TTC549 (cell line): Measurements from ENCODE around the gene ABCC1.

Source experiments
- FAIRE-seq: peaks from 2 replicates; lab custom pipeline; 2012; peaks lifted over from hg19 to GRCh38; lab: Jason Lieb, UNC

The ABCC1 gene

DNA sequence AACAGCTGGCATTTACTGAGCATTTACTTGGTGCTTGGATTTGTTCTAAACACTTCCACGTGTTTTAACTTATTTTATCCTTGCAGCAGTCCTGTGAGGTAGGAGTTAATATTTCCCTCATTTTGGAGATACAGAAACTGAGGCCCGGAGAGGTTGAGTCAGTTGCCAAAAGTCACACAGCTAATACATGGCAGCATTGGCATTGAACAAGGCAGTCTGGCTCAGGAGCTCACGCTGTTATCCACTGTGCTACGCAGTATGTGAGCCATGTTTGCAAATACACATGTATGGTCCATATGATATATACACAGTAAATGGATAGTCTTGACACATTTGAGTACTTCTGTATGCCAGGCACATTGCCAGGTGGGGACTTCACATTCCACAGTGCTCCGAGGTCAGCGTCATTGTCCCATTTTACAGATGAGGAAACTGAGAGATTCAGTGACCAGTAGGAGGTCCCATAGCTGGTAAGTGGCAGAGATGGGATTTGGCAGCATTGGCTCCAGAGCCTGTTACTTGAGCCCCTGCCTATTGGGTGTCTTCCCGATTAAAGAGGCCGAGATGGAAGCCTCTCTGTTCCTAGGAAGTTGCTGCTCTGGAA is 163.1 kb downstream of the ABCC1 start:
- FAIRE-seq = no peak

DNA sequence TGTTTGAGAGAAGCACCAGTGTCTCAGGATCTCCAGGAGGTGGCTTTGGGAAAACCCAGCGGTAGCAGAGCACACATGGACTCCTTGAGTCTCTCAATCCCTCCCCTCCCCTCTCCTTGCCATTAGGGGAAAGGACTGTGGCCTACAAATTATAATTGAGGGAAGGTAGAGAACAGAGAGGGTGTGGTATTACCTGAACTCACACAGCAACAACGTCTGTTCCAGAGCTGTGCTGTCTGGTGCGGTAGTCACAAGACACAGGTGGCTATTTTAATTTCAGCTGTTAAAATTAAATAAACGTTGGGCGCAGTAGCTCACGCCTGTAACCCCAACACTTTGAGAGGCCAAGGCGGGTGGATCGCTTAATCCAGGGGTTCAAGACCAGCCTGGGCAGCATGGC is 163.7 kb downstream of the ABCC1 start:
- FAIRE-seq = no peak

DNA sequence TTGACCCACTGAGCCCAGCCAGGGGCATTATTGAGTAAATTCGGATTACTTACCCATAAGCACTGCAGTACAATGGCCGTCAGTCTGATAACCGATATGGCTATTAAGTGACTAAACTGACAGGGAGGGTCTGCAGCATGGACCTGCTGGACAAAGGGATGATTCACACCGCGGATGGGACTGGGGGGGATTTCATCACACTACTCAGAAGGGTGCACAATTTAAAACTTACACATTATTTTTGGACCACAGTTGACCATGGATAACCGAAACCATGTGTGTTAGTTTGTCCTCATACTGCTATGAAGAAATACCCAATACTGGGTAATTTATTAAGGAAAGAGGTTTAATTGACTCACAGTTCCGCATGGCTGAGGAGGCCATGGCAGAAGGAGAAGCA is 167.4 kb downstream of the ABCC1 start:
- FAIRE-seq = no peak

DNA sequence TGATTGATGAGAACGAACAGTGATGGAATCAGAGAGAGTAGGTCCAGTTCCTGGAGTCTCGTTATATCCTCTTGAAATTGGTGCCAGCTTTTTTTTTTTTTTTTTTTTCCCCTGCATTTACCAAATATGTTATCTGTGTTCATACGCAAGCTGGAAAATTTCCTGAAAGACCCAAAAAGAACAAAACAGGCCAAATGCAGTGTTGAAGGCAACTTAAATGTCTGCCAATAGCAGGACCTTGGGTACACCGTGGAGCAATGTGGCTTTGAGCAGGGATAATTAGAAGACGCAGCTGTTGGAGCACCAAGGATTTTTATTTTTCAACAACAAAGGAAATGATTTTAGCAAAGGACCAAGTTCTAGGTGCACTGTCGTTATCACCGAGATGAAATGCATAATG is 168.9 kb downstream of the ABCC1 start:
- no peak for FAIRE-seq

DNA sequence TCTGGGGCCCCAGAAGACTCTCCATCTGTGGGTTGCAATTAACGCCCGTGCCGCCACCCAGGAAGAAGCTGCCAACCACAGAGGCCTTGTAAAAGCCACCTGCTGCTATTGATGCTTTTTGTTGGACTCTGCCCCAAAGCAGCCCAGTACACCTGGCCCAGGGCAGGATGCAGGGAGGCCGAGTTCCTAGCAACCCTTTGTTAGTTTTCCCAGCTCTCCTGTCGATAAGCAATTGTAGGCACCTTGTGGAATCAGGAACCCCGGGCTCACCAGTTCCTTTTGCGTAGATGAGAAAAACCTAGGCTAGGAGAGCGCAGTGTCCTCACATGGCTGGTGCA is 170.6 kb downstream of the ABCC1 start:
- FAIRE-seq = no peak

DNA sequence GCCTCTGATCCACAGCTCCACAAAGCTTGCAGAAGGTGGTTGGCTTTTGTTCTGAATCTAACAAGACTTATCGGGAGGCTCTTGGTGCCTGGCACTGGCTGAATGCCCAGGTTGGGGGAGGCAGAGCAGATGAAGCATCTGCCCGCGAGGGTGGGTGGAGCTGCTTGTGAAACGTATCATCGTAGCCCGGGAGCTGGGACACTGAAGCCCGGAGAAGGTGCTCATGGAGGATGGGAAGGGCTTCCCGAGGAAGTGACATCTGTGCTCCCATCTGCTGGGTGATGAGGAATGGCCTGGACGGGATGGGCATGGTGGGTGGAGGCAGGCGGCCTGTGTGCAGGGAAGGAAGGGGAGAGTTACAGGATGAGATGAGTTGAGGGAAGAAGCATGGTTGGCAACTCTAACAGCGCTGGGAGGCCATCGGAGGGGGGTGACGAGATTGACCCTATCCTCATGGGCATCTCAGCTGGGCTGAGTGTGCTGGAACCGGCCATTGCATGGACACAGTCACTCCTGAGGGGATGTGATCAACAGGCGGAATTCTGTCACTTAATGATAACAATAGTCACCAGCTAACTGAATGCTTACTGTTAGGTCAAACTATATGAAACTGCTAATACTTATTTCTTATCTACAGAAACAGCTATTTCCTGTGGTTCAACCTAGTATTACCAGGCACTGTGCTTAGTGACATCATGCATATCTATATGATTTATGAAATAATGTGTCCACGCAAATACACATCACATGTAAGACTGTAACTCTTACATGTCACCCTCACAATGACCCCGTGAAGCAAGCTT is 171.2 kb downstream of the ABCC1 start:
- FAIRE-seq = no peak

DNA sequence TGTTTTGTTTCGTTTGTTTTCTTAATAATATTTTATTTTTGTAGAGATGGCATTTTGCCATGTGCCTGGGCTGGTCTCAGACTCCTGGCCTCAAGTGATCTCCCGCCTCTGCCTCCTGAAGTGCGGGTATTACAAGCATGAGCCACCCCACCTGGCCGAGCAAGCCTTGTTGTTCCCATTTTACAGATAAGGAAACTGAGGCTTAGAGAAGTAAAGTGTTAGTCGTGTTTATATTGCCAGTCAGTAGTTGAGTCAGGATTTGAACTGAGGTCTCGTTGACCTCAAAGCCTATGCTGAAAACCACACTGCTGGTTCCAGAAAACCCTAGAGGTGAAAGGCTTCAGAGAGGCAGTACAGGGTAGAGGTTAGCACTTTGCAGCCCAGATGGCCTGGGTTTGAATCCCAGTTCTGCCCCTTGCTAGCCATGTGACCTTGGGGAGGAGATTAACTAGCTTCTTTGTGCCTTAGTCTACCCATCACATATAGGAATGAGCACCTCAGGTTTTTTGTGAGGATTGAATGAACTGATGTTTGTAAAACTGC is 171.8 kb downstream of the ABCC1 start:
- FAIRE-seq = no peak

DNA sequence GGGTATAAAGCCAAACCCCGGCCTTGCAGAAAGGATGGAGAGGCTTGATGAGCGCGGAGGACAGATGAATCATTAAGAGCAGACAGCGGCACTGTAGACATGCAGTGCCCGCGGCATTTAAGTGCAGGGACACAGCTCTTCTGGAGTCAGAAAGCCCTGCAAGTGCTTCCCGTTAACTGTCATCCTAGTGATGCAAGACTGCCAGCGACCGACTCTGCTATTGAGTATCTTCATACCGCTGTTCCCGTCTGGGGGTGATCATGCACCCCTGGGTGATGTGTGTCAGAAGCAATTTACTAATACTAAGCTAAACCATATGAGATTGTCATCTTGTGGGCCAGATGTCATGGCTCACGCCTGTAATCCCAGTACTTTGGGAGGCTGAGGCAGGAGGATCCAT is 172.8 kb downstream of the ABCC1 start:
- FAIRE-seq = no peak

DNA sequence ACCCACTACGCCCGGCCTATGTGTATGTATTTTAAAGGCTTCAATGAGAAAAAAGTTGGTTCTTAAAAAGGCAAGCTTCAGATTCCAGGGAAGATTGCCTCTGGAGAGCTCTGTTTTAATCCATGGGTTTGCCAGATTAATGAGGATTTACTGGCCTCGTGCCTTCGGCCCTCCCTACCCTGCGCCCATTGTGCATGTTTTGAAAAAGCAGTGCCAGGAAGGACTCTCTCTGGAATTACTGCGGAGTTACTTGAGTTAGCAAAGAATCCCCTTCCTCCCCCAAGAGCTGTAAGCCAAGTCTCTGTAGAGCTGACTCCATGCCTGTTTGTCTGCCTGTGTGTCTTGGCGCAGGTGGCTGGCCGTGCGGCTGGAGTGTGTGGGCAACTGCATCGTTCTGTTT is 175.0 kb downstream of the ABCC1 start:
- FAIRE-seq = no peak

DNA sequence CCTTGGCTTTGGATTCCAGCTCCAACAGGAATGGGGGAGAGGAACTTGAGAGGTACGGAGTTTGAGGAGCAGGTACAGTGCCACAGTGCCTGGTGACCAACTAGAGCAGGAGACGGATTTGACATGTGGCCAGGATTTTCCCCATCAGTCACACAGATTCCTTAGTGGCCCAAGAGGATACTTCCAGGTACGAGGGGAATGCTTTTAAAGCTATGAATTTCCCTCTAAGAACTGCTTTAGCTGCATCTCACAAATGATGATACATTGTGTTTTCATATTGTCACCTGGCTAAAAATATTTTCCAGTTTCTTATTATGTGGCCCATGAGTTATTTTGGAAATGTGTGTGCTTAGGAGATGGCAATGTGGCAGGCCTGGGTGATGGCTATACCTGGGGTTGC is 175.6 kb downstream of the ABCC1 start:
- no peak for FAIRE-seq

DNA sequence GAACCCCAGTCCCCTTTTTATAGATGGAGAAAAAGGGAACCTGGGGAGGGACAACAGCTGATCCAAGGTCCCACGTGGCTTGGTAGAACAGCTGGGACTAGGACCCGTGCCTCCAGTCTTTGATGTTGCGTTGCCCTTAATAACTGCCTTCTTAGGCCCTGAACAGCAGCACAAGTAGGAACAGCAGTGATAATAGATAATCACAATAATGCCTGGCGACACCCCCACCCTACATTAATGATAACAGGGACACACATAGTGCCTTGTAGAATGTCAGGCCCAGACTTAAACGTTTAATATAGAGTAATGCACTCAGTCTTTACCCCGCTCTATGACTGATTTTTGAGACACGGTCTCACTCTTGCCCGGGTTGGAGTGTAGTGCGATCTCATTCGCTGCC is 177.5 kb downstream of the ABCC1 start:
- no peak for FAIRE-seq

DNA sequence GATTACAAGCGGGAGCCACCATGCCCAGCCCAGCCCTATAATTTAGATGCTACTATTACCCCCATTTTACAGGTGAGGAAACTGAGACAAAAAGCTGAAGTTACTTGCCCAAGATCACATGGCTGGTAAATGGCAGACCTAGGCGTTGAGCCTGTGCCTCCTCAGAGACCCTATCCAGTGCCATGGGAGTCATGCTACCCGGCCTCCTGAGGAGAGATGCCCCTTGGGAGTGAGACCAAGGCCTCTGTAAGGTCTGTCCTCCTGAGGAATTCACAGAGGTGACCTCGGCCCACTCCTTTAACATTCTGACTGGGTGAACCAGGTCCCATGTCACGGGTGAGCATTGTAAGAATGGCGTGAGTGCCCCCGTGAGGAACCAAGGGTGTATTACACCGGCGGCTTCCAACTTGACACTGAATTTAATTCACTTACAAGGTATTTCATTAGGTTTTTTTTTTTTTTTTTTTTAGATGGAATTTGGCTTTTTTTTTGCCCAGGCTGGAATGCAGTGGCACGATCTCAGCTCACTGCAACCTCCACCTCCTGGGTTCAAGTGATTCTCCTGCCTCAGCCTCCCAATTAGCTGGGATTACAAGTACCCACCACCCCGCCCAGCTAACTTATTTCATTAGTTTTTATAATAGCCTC is 178.2 kb downstream of the ABCC1 start:
- no peak for FAIRE-seq

DNA sequence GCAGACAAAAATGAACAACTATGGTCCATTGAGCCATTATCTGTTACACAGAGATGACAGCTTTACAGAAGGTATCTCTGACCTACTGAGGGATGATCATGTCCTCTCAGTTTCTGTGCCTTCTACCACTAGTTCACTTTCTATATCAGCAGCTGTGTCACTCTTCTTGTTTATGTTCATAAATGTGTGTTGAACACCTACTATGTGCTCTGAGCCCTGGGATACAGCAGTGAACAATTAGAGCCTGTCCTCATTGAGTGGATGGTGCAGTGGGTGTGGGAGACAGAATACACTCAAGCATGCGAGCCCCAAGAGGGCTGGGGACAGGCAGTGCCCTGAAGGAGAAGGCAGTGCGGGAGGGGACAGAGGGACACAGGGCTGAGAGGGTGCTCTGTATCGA is 181.8 kb downstream of the ABCC1 start:
- no peak for FAIRE-seq

DNA sequence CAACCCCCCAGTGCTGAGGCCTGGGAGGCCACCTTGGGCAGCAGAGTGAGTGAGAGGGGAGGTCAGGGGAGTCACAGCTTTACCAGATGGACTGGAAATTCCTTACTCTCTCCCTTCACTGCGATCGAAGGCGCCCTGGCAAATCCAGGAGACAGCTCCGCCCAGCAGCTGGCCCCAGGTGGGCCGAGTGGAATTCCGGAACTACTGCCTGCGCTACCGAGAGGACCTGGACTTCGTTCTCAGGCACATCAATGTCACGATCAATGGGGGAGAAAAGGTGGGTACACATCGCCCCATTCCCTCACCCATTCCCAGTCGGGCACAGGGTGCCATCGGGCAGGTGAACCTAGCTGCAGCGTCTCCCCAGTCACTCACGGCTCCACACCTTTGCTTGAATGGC is 182.2 kb downstream of the ABCC1 start:
- FAIRE-seq = no peak

DNA sequence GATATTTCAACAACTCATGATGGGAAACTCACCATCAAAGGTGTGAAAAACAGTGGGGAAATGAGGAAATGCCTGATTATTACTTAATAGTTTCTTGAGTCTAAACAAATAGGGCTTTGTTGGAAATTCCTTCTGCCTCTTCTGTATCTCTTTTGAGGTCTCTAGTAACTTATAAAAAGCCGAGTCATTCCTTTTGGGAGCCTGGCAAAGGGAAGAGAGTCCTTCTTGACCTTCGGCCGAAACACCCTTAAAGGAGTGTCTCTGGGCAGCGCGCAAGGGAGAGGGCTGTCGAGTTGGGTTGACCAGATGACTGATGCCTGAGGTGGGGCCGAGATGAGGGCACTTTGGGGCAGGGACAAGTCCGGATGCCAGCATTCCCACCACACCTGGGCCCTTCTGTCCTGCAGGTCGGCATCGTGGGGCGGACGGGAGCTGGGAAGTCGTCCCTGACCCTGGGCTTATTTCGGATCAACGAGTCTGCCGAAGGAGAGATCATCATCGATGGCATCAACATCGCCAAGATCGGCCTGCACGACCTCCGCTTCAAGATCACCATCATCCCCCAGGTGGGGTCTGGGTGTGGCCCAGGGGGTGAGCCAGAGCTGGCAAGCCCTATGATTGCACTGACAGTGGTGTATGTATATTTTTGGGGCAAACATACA is 184.7 kb downstream of the ABCC1 start:
- no peak for FAIRE-seq

DNA sequence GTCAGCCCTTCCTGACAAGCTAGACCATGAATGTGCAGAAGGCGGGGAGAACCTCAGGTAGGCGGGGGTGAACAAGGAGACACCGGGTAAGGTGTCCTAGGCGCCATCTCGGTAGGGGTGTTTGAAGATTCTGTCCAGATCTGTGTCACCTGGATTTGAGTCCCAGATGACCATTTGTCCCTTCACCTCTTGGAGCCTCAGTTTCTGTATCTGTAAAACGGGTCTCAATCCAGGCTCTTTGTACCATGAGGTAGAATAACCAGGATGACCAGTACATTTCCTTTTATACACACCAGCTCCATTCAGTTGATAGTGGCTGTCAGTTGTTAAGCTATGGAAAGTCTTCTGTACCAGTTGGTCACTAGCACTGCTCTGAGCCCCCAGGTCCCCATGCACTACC is 187.2 kb downstream of the ABCC1 start:
- no peak for FAIRE-seq

DNA sequence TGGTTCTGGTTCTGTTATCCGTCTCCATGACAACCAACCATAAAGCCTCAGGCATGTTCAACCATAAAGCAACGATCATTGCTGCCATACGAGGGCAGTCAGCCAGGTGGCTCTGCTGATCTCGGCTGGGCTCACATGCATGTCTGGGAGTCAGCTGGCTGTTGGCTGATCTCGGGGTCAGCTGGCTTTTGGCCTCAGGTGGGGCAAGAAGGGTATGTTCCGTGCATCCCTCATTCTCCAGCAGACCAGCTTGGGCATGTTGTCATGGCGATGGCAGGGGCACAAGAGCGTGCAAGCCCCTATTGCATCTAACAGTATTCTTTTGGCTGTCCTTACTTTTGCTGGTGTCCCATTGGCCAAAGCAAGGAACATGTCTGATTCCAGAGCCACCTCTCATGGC is 187.7 kb downstream of the ABCC1 start:
- no peak for FAIRE-seq

DNA sequence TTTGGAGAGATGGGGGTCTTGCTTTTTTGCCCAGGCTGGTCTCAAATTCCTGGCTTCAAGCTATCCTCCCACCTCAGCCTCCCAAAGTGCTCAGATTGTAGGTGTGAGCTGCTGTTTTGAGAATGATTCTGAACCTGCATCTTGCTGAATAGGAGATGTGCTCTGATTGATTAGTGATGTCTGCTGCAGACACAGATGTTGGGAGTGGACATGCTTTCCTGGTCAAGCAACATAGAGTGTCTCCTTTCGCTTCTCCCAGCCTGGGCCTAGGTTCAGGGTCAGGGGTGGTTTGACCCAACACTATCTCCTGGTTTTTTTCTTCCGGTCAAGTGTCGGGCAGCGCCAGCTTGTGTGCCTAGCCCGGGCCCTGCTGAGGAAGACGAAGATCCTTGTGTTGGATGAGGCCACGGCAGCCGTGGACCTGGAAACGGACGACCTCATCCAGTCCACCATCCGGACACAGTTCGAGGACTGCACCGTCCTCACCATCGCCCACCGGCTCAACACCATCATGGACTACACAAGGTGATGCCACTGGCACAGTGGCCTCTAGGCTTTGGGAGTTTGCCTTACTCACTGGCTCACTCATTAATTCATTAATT is 188.7 kb downstream of the ABCC1 start:
- no peak for FAIRE-seq

DNA sequence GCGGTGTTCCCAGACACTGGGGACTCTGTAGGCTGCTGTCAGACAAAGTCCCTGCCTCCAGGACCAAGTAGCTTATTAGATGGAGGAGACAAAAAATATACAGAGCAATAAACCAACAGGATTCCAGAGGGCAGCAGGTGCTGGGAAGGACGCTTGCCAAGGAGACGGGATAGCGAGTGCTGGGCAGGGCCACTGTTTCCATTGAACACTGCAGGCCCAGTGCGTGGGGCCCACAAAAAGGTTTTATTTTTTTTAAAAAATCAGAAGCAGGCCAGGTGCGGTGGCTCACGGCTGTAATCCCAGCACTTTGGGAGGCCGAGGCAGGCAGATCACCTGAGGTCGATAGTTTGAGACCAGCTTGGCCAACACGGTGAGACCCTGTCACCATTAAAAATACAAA is 189.6 kb downstream of the ABCC1 start:
- FAIRE-seq = no peak

DNA sequence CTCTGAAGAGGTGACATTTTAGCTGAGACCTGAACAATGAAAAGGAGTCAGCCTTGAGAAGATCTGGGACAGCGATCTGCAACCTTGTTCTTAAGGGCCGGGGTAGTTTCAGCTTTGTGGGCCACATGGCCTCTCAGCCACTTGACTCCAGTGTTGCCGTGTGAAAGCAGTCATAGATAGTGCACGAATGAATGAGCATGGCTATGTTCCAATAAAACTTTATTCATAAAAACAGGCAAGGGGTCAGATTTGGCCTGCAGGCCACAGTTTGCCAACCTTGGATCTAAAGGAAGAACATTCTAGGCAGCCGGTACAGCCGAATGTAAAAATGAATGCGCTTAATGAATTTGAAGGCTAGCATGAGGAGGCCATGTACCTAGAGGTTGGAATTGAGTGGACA is 190.4 kb downstream of the ABCC1 start:
- no peak for FAIRE-seq

DNA sequence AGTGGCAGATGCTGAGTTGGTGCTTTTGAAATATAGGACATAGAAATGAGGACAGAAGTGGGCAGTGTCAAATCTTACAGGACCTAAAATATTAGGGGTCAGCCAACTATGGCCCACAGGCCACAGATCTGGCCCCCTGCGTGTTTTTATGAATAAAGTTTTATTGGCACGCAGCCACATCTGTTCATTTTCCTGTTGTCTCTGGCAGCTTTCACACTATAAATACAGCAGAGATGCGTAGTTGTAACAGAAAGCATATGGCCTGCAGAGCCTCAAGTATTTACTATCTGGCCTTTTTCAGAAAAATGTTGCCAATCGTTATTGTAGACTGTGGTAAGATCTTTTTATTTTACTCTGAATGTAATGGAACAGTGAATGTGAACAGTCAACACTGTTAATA is 191.1 kb downstream of the ABCC1 start:
- no peak for FAIRE-seq

DNA sequence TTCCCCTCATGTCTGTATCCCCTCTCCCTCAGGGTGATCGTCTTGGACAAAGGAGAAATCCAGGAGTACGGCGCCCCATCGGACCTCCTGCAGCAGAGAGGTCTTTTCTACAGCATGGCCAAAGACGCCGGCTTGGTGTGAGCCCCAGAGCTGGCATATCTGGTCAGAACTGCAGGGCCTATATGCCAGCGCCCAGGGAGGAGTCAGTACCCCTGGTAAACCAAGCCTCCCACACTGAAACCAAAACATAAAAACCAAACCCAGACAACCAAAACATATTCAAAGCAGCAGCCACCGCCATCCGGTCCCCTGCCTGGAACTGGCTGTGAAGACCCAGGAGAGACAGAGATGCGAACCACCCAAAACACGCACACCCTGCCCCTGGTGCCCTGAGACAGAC is 191.7 kb downstream of the ABCC1 start:
- no peak for FAIRE-seq
